DOHH2 (cell line): Measurements from ENCODE around the gene CALY.
A peak's percentile ranks its signal among the peaks of the same experiment; 100 is the strongest.

ENCODE experiments used
- H3F3A ChIP-seq: fragments of 200-600 bp; sonication (generic), shearing (Covaris generic); 2 replicates; pipeline ENCODE4 v1.6.0; 2016; ENCODE audit warnings: antibody characterized with exemption, mild to moderate bottlenecking; ENCODE audit not compliant: control insufficient read depth, insufficient read depth
- H3K27ac ChIP-seq: fragments of 200-600 bp; sonication (generic); 2 replicates; pipeline ENCODE4 v1.5.1; 2014; ENCODE audit warnings: low read depth, mild to moderate bottlenecking, low read length, moderate library complexity
- H3K27me3 ChIP-seq: fragments of 200-600 bp; sonication (generic); 2 replicates; pipeline ENCODE4 v1.6.1; 2014; ENCODE audit warnings: mild to moderate bottlenecking, low read length, mixed read lengths; ENCODE audit not compliant: control insufficient read depth
- H3K36me3 ChIP-seq: fragments of 200-600 bp; sonication (generic); 2 replicates; pipeline ENCODE4 v1.6.1; 2014; ENCODE audit warnings: mild to moderate bottlenecking, low read length, moderate library complexity, mixed read lengths; ENCODE audit not compliant: control insufficient read depth
- H3K4me1 ChIP-seq: fragments of 200-600 bp; sonication (generic); 2 replicates; pipeline ENCODE4 v1.6.1; 2014; ENCODE audit warnings: mild to moderate bottlenecking, low read length, mixed read lengths; ENCODE audit not compliant: control insufficient read depth
- H3K4me2 ChIP-seq: fragments of 200-600 bp; sonication (generic); 2 replicates; pipeline ENCODE4 v1.6.0; 2014; ENCODE audit warnings: mild to moderate bottlenecking, low read length, moderate library complexity
- H3K4me3 ChIP-seq: fragments of 200-600 bp; sonication (generic); 2 replicates; pipeline ENCODE4 v1.5.1; 2014; ENCODE audit warnings: mild to moderate bottlenecking, low read length, mixed read lengths
- H3K79me2 ChIP-seq: fragments of 200-600 bp; sonication (generic); 2 replicates; pipeline ENCODE4 v1.6.1; 2014; ENCODE audit warnings: mild to moderate bottlenecking, low read length, mixed read lengths; ENCODE audit not compliant: control insufficient read depth
- H3K9me2 ChIP-seq: fragments of 200-600 bp; sonication (generic); replicated peaks from 2 replicates; pipeline ENCODE4 v1.6.1; 2014; ENCODE audit warnings: mild to moderate bottlenecking, low read length, mixed read lengths; ENCODE audit not compliant: control insufficient read depth
- H3K9me3 ChIP-seq: fragments of 200-600 bp; sonication (generic); 2 replicates; pipeline ENCODE4 v1.6.1; 2014; ENCODE audit warnings: antibody characterized with exemption, low read length, mixed read lengths; ENCODE audit not compliant: control insufficient read depth, insufficient read depth
- H4K20me1 ChIP-seq: fragments of 200-600 bp; sonication (generic); 2 replicates; pipeline ENCODE4 v1.6.0; 2014; ENCODE audit warnings: low read depth, mild to moderate bottlenecking, antibody characterized with exemption, low read length, moderate library complexity; ENCODE audit not compliant: control insufficient read depth, insufficient read depth
- EZH2phosphoT487 ChIP-seq: fragments of 200-600 bp; sonication (generic); IDR thresholded peaks from 2 replicates; pipeline ENCODE4 v1.6.1; 2017; ENCODE audit warnings: borderline replicate concordance, mild to moderate bottlenecking, antibody characterized with exemption, low read length, moderate library complexity, mixed read lengths
- TF ChIP-seq, protein P1 (sequence below): fragments of 200-600 bp; sonication (generic); IDR thresholded peaks from one replicate; pipeline ENCODE4 v1.5.1; 2014; ENCODE audit warnings: antibody characterized with exemption, mild to moderate bottlenecking, low read depth, low read length; ENCODE audit not compliant: poor library complexity, severe bottlenecking

The CALY gene

DNA sequence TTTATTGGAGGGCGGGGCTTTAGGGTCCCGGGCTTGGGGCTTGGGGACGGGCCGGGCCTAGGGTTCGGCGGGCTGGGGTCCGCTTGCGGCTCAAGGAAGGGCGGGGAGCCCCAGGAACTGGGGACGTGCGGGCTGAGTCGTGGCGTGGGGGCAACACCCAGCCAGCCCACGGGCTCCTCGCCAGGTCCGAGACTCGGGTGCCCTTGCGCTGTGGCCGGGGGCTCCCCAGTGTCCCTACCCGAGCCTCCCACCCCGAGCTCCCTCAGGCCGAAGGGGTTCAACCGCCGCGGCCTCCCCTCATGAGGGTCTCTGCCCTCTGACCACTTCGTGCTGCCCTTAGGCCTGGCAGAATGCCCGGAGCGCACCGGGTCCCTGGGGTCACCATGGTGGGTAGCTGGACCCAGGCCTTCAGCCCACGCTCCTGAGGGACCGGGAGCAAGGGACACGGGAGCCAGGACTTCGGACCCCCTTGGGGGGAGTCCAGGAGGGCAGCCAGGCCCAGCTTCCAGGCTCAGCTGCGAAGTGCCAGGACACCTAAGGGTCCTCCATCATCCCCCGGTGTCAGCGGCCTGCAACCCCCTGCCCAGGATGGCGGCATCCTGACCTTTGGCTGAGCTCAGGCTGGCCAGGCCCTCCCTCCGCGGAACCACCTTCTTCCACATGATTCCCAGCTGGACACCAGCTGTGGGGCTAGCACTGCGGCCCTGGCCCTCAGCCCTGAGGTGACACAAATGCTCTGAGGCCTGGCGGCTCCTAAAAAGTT lies 21.6 kb upstream of the CALY start:
- H3K4me2 ChIP-seq: no peak overlapping the region
- H3F3A ChIP-seq: no peaks in the 10 kb centered on the region
- no peaks in the 10 kb centered on the region for H3K9me2 ChIP-seq
- H3K4me3 ChIP-seq: no peak overlapping the region
- H3K36me3 ChIP-seq: 0 out of 2 replicates have a peak, but pooled peaks cover 3% of the 10 kb centered on the region
- TF ChIP-seq, protein P1, sequence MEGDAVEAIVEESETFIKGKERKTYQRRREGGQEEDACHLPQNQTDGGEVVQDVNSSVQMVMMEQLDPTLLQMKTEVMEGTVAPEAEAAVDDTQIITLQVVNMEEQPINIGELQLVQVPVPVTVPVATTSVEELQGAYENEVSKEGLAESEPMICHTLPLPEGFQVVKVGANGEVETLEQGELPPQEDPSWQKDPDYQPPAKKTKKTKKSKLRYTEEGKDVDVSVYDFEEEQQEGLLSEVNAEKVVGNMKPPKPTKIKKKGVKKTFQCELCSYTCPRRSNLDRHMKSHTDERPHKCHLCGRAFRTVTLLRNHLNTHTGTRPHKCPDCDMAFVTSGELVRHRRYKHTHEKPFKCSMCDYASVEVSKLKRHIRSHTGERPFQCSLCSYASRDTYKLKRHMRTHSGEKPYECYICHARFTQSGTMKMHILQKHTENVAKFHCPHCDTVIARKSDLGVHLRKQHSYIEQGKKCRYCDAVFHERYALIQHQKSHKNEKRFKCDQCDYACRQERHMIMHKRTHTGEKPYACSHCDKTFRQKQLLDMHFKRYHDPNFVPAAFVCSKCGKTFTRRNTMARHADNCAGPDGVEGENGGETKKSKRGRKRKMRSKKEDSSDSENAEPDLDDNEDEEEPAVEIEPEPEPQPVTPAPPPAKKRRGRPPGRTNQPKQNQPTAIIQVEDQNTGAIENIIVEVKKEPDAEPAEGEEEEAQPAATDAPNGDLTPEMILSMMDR: no peak
- no peak for TF ChIP-seq EZH2phosphoT487
- no peaks in the 10 kb centered on the region for H3K79me2 ChIP-seq
- H3K27ac ChIP-seq: no peak overlapping the region
- H3K4me1 ChIP-seq: peaks cover 8% of the 10 kb centered on the region; the same call in 1 of the 2 replicates
- no peaks in the 10 kb centered on the region for H4K20me1 ChIP-seq
- H3K9me3 ChIP-seq: no peaks in the 10 kb centered on the region
- no peaks in the 10 kb centered on the region for H3K27me3 ChIP-seq

DNA sequence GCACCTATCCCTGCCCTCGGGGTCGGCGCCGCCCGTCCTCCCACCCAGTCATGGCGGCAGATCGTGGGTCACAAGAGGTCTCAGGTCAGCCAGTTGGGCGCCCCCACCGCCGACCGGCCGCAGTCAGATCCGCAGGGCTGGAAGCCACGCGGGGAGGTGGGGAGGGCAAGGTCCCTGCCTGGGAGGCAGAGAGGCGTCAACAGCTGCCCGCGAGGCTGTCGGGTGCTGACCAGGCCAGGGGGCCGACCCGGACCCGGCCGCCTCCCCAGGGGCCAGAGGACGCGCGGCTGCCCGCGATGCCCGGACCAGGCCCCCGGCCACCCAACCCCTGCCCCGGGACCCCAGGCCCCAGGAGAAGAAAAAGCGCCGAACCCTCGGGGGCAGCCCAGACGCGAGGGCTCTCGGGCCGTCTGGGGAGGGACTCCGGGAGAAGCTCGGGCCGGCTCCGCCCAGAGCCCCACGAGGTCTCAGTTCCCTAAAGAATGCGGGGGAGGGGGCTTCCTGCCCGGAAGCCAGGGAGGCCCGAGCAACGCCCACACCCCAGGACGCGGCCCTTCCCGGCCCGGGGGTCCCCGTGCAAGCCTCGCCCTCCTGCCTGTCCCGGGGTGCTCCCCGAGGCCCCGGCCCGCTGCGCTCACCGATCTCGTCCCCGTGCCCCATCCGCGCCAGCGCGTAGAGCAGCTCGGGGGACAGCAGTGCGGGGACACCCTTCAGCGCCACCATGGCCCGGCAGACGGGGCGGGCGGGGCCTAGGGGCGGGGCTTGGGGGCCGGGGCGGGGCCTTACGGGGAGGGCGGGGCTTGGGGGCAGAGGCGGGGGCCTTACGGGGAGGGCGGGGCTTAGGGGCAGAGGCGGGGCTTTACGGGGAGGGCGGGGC lies 20.8 kb upstream of the CALY start, which contains the start of gene FUOM:
FUOM (minus strand) TSS at position 735 of the 877 bp plus-strand sequence; CDS start at position 723, 12 bp downstream.
- Histone ChIP-seq H3K36me3 (no peaks in the 10 kb centered on the region), H3K4me1 (peaks cover 8% of the 10 kb centered on the region; the same call in 1 of the 2 replicates), H3K9me2 (no peaks in the 10 kb centered on the region), H3K9me3 (no peaks in the 10 kb centered on the region), H3F3A (no peaks in the 10 kb centered on the region), H3K27ac (peak within 1 kb of the TSS; percentile 41; the same call in 1 of the 2 replicates), H3K79me2 (no peaks in the 10 kb centered on the region), H4K20me1 (no peaks in the 10 kb centered on the region), H3K4me3 (peak within 1 kb of the TSS; percentile 66), H3K27me3 (no peaks in the 10 kb centered on the region), H3K4me2 (peak within 1 kb of the TSS; percentile 65)
- TF ChIP-seq EZH2phosphoT487: no peak
- TF ChIP-seq, protein P1: no peak

DNA sequence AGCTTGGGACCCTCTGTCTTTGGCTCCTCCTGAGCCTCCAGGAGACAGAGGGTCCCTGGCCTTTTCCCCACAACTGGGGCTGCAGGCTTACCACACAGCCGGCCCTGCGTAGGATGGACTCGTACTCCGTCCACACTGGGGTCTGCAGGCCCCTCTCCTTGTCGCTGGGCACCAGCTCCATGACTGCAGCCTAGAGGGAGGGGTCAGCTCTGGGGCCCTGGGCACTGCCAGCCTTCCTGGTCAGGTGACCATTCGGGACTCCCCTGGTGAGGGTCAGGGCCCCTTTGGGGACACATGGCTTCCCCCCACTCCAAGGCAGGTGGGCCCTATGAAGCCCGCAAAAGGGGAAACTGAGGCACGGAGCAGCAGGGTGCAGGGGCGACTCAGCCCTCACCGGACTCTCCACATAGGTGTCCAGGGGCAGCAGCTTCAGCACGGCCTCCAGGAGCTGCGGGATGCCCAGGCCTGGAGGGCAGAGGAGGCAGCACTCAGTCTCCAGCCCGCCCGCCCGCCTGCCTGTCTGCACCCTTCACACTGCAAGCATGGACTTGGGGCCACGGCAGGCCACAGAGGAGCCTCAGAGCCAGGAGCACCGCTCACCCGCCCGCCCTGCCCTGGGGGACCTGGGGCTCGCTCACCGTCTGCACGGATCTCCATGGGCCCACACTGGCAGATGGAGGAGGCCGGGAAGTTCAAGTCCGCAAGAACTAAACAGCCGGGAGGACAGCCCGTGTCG lies 20.0 kb upstream of the CALY start:
- no peak for TF ChIP-seq EZH2phosphoT487
- TF ChIP-seq, protein P1: no peak
- Histone ChIP-seq H3K27ac (no peak overlapping the region), H3K4me3 (peak overlapping the region; percentile 66)

More for the DNA sequence above, 20.0 kb upstream of the CALY start:
- no peaks in the 10 kb centered on the region for H3K9me3 ChIP-seq
- H3K36me3 ChIP-seq: no peaks in the 10 kb centered on the region
- peaks cover 8% of the 10 kb centered on the region; the same call in 1 of the 2 replicates for H3K4me1 ChIP-seq
- H3K27me3 ChIP-seq: no peaks in the 10 kb centered on the region
- H3F3A ChIP-seq: no peaks in the 10 kb centered on the region
- no peaks in the 10 kb centered on the region for H4K20me1 ChIP-seq
- H3K9me2 ChIP-seq: no peaks in the 10 kb centered on the region
- peak overlapping the region; percentile 65 for H3K4me2 ChIP-seq
- no peaks in the 10 kb centered on the region for H3K79me2 ChIP-seq
